ENCODE data around the gene MAPKAPK2. TPM values are rescaled to one million over a fixed set of nuclear protein-coding genes. Genes with fewer than 3 reads are reported as not detected.
"Not testable (repeated sequence)": the region's sequence is repeated elsewhere in the genome, so short reads cannot be mapped to it uniquely, and the experiment has no call there.

Gene MAPKAPK2
- total RNA-seq, 1 donor from 2014 or later, result 24.7 TPM

DNA sequence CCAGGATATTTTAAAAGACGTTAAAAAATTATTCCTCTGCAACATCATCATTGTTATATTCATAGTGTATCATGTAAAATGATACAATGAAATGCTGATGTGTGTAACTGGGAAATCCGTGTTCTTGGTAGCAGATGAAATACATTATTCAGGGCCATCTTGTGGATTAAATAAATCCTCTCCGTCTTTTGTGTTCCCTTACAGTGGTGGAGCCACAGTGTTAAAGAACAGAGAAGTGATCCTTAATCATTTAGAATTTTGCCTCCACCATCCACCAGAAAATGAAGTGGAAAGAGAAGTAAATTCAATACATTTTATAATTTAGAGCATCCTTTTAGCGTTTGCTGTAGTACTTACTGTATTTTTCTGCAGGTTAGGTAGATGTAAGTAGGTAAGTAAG, 48.0 kb upstream of the MAPKAPK2 start:
- H3K9ac ChIP-seq, result no peak overlapping the region
- peak overlapping the region; percentile 80 for H3K4me3 ChIP-seq
- peak overlapping the region; percentile 92 for H3K4me3 Mint-ChIP-seq

DNA sequence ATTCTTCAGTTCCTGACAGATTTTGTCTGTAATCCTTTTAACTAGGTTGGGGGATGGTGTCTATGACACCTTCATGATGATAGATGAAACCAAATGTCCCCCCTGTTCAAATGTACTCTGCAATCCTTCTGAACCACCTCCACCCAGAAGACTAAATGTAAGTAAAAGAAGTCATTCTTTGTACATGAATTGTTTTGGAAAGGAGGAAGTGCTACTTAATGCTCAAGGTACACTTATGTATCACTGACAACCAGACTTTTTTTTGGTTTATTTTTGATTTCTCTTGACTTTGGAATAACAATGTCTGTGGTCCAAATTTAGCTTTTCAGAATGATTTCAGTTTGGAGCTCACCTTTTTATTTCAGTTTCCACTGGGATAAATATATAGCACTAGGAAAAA, 47.1 kb upstream of the MAPKAPK2 start:
- H4K20me1 ChIP-seq (ENCODE audit: low read depth), result no peaks in the 10 kb centered on the region
- H3K9ac ChIP-seq, result no peak overlapping the region
- H3K36me3 ChIP-seq, result no peaks in the 10 kb centered on the region
- no peaks in the 10 kb centered on the region for H3K9me3 ChIP-seq (ENCODE audit: low read depth)
- TF ChIP-seq EZH2phosphoT487 (IDR thresholded peaks at IDR 0.05) (no peak), EZH2 (IDR thresholded peaks at IDR 0.05) (no peak)
- TF ChIP-seq, protein P1, sequence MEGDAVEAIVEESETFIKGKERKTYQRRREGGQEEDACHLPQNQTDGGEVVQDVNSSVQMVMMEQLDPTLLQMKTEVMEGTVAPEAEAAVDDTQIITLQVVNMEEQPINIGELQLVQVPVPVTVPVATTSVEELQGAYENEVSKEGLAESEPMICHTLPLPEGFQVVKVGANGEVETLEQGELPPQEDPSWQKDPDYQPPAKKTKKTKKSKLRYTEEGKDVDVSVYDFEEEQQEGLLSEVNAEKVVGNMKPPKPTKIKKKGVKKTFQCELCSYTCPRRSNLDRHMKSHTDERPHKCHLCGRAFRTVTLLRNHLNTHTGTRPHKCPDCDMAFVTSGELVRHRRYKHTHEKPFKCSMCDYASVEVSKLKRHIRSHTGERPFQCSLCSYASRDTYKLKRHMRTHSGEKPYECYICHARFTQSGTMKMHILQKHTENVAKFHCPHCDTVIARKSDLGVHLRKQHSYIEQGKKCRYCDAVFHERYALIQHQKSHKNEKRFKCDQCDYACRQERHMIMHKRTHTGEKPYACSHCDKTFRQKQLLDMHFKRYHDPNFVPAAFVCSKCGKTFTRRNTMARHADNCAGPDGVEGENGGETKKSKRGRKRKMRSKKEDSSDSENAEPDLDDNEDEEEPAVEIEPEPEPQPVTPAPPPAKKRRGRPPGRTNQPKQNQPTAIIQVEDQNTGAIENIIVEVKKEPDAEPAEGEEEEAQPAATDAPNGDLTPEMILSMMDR (IDR thresholded peaks at IDR 0.05), result no peak
- H3K4me1 Mint-ChIP-seq, result peaks cover 32% of the 10 kb centered on the region
- no peak for DNase-seq (ENCODE audit: low spot score)
- peak overlapping the region; percentile 77 for H3K4me2 ChIP-seq
- H3K27me3 Mint-ChIP-seq (ENCODE audit: insufficient read depth, low read depth), result peaks cover 9% of the 10 kb centered on the region
- H3K9me3 Mint-ChIP-seq, result no peaks in the 10 kb centered on the region
- H3K4me3 ChIP-seq, result no peak overlapping the region
- no peaks in the 10 kb centered on the region for H3K79me2 ChIP-seq (ENCODE audit: low read depth)
- peaks cover 4% of the 10 kb centered on the region for H3K36me3 Mint-ChIP-seq
- no peak overlapping the region for H3K27ac ChIP-seq
- no peak overlapping the region for H3K4me3 Mint-ChIP-seq
- H3K4me1 ChIP-seq, result peaks cover 23% of the 10 kb centered on the region
- peaks cover 22% of the 10 kb centered on the region for H3F3A ChIP-seq (ENCODE audit: low read depth)
- H3K27ac Mint-ChIP-seq, result no peak overlapping the region
- peaks cover 6% of the 10 kb centered on the region for H3K27me3 ChIP-seq
- H2AFZ ChIP-seq (replicated peaks), result no peak overlapping the region

More for the DNA sequence above, 48.0 kb upstream of the MAPKAPK2 start:
- Histone ChIP-seq H3F3A (ENCODE audit: low read depth) (peaks cover 22% of the 10 kb centered on the region), H3K27me3 (peaks cover 6% of the 10 kb centered on the region), H3K4me1 (peaks cover 23% of the 10 kb centered on the region), H3K9me3 (ENCODE audit: low read depth) (no peaks in the 10 kb centered on the region), H3K79me2 (ENCODE audit: low read depth) (no peaks in the 10 kb centered on the region), H3K4me2 (peak overlapping the region; percentile 77), H3K27ac (peak overlapping the region; percentile 15), H4K20me1 (ENCODE audit: low read depth) (no peaks in the 10 kb centered on the region), H3K36me3 (no peaks in the 10 kb centered on the region), H2AFZ (replicated peaks) (no peak overlapping the region)
- peaks cover 9% of the 10 kb centered on the region for H3K27me3 Mint-ChIP-seq (ENCODE audit: insufficient read depth, low read depth)
- H3K4me1 Mint-ChIP-seq, result peaks cover 32% of the 10 kb centered on the region
- peak; percentile 9 for DNase-seq (ENCODE audit: low spot score)
- TF ChIP-seq, protein P1 (IDR thresholded peaks at IDR 0.05), result no peak
- no peak for TF ChIP-seq EZH2phosphoT487 (IDR thresholded peaks at IDR 0.05)
- TF ChIP-seq EZH2 (IDR thresholded peaks at IDR 0.05), result no peak
- H3K9me3 Mint-ChIP-seq, result no peaks in the 10 kb centered on the region
- no peak overlapping the region for H3K27ac Mint-ChIP-seq
- peaks cover 4% of the 10 kb centered on the region for H3K36me3 Mint-ChIP-seq

DNA sequence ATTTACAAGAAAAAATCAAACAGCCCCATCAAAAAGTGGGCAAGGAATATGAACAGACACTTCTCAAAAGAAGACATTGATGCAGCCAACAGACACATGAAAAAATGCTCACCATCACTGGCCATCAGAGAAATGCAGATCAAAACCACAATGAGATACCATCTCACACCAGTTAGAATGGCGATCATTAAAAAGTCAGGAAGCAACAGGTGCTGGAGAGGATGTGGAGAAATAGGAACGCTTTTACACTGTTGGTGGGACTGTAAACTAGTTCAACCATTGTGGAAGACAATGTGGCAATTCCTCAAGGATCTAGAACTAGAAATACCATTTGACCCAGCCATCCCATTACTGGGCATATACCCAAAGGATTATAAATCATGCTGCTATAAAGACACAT, 42.6 kb upstream of the MAPKAPK2 start:
- not testable (repeated sequence) for H3K27me3 Mint-ChIP-seq (ENCODE audit: insufficient read depth, low read depth); H3K9ac ChIP-seq; H3K9me3 ChIP-seq (ENCODE audit: low read depth); H3K27me3 ChIP-seq; H3K79me2 ChIP-seq (ENCODE audit: low read depth); H4K20me1 ChIP-seq (ENCODE audit: low read depth); H3F3A ChIP-seq (ENCODE audit: low read depth); H3K9me3 Mint-ChIP-seq; H3K27ac ChIP-seq; H3K36me3 Mint-ChIP-seq; H3K4me1 Mint-ChIP-seq; H3K4me2 ChIP-seq; DNase-seq (ENCODE audit: low spot score); H3K27ac Mint-ChIP-seq; H3K36me3 ChIP-seq; H2AFZ ChIP-seq (replicated peaks); H3K4me3 ChIP-seq; H3K4me1 ChIP-seq; H3K4me3 Mint-ChIP-seq

DNA sequence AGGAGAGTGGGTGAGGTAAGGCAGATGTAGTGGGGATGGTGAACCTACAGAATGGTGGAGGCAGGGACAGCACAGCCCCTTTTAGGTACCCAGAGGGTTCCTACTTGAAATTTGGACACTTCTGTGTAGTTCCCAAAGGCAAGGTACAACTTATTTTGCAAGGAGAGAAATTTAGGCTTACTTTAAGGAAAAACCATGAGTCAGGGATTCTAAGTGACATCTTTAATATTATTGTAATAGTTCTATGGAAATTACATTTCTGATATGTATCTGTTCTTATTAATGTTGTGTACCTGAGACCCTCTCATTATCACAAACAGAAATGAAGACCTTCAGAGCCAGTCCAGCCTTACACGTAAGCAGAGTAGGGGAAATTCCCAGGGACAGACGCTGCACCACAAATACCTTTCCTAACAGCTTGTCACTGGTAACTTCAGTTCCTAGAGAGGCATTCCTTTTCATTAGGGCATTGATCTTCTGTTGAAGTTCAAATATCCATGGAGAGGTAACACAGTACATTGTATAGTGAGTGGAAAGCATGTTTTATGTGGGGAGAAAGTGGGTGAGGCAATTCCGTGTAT, 41.5 kb upstream of the MAPKAPK2 start:
- H3K36me3 ChIP-seq, result no peaks in the 10 kb centered on the region
- H3K27me3 ChIP-seq, result no peaks in the 10 kb centered on the region
- no peaks in the 10 kb centered on the region for H3K79me2 ChIP-seq (ENCODE audit: low read depth)
- no peak overlapping the region for H3K4me2 ChIP-seq
- no peak for TF ChIP-seq EZH2phosphoT487 (IDR thresholded peaks at IDR 0.05)
- TF ChIP-seq, protein P1 (IDR thresholded peaks at IDR 0.05), result no peak
- no peak for TF ChIP-seq EZH2 (IDR thresholded peaks at IDR 0.05)
- H3K4me1 ChIP-seq, result no peaks in the 10 kb centered on the region
- H3K9me3 ChIP-seq (ENCODE audit: low read depth), result no peaks in the 10 kb centered on the region
- no peaks in the 10 kb centered on the region for H3K4me1 Mint-ChIP-seq
- no peaks in the 10 kb centered on the region for H4K20me1 ChIP-seq (ENCODE audit: low read depth)
- DNase-seq (ENCODE audit: low spot score), result no peak
- H3K27ac ChIP-seq, result no peak overlapping the region
- H3K4me3 ChIP-seq, result no peak overlapping the region
- no peak overlapping the region for H3K4me3 Mint-ChIP-seq
- peaks cover 13% of the 10 kb centered on the region for H3K36me3 Mint-ChIP-seq
- no peak overlapping the region for H3K9ac ChIP-seq
- no peaks in the 10 kb centered on the region for H3F3A ChIP-seq (ENCODE audit: low read depth)
- H2AFZ ChIP-seq (replicated peaks), result no peak overlapping the region
- H3K9me3 Mint-ChIP-seq, result no peaks in the 10 kb centered on the region
- no peaks in the 10 kb centered on the region for H3K27me3 Mint-ChIP-seq (ENCODE audit: insufficient read depth, low read depth)
- no peak overlapping the region for H3K27ac Mint-ChIP-seq
